ENCODE measurements around the gene BCAS3.

GRCh38 chr17:61174310-61174709, 496.7 kb downstream of the BCAS3 start:
- TF ChIP-seq EZH2 (IDR thresholded peaks at IDR 0.05; ENCODE audit: borderline replicate concordance, low read length) = no peak
- TF ChIP-seq CTCF (IDR thresholded peaks at IDR 0.05; ENCODE audit: low read length) = no peak

All from OCI-LY1 (cell line).